SU-DHL-6 (cell line): ENCODE results near the gene KRT35.

Experiments
- CTCF ChIP-seq: fragments of 200-600 bp; sonication (generic); IDR thresholded peaks from one replicate; pipeline ENCODE4 v1.5.1; 2017; ENCODE audit warnings: antibody characterized with exemption, mild to moderate bottlenecking, low read length, moderate library complexity; ENCODE audit not compliant: insufficient read depth, poor library complexity, severe bottlenecking
- EZH2phosphoT487 ChIP-seq: fragments of 200-600 bp; sonication (generic), shearing (Covaris generic); conservative IDR thresholded peaks from 2 replicates; pipeline ENCODE4 v1.6.1; 2018; ENCODE audit warnings: mild to moderate bottlenecking, antibody characterized with exemption, low read length, moderate library complexity, mixed read lengths

GRCh38 chr17:41484920-41485904, 4.3 kb upstream of the KRT35 start:
- no peak for TF ChIP-seq CTCF
- no peak for TF ChIP-seq EZH2phosphoT487
